Ishikawa (cell line): ENCODE data around the gene NLK.

Source experiments
- CEBPB ChIP-seq: IDR thresholded peaks from 2 replicates; pipeline ENCODE4 v1.6.1; 2012
- CREB1 ChIP-seq: IDR thresholded peaks from 2 replicates; pipeline ENCODE4 v1.6.1; 2012; ENCODE audit warnings: low read depth
- EGR1 ChIP-seq: IDR thresholded peaks from 2 replicates; pipeline ENCODE4 v1.6.1; 2012
- EP300 ChIP-seq: IDR thresholded peaks from 2 replicates; pipeline ENCODE4 v1.6.1; 2012; ENCODE audit warnings: borderline replicate concordance
- FOXM1 ChIP-seq: IDR thresholded peaks from 2 replicates; pipeline ENCODE4 v1.6.1; 2012; ENCODE audit warnings: low read depth, borderline replicate concordance
- NFIC ChIP-seq: IDR thresholded peaks from 2 replicates; pipeline ENCODE4 v1.6.1; 2012
- RAD21 ChIP-seq: IDR thresholded peaks from 2 replicates; pipeline ENCODE4 v1.6.1; 2012; ENCODE audit warnings: low read depth
- TAF1 ChIP-seq: IDR thresholded peaks from 2 replicates; pipeline ENCODE4 v1.6.1; 2012; ENCODE audit warnings: low read depth, mild to moderate bottlenecking
- TCF12 ChIP-seq: IDR thresholded peaks from 2 replicates; pipeline ENCODE4 v1.6.1; 2012; ENCODE audit warnings: low read depth
- TEAD4 ChIP-seq: IDR thresholded peaks from 2 replicates; pipeline ENCODE4 v1.6.1; 2012
- YY1 ChIP-seq: IDR thresholded peaks from 2 replicates; pipeline ENCODE4 v1.6.1; 2012; ENCODE audit warnings: low read depth
- ZBTB7A ChIP-seq: IDR thresholded peaks from 2 replicates; pipeline ENCODE4 v1.6.1; 2012; ENCODE audit warnings: low read depth
- TF ChIP-seq, protein P1 (sequence below): IDR thresholded peaks from 2 replicates; pipeline ENCODE4 v1.6.1; 2012
- TF ChIP-seq, protein P2 (sequence below): IDR thresholded peaks from 2 replicates; pipeline ENCODE4 v1.6.1; 2012; ENCODE audit warnings: low read depth, mild to moderate bottlenecking
- TF ChIP-seq, protein P3 (sequence below): IDR thresholded peaks from 2 replicates; pipeline ENCODE4 v1.6.1; 2012

NLK gene

DNA sequence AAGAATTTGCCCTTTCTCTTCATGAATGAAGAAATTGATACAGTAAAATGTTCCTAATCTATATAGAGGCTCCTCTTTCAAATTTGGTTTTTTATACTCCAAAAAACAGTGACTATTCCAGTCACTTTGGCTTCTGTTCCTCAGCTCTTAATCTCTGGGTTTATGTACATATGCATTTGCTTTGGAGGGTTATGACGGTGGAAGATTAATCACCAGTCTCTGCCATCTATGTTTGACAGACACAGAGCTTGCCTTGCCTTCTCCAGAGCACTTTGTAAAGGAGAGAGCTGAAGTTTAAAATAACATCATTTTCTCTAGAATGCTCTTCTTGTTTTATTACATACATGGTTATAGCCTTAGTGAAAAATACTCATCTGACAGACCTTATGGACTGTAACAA, 99.3 kb downstream of the NLK start:
- no peak for TF ChIP-seq NFIC
- no peak for TF ChIP-seq TAF1
- no peak for TF ChIP-seq CREB1
- no peak for TF ChIP-seq TCF12
- TF ChIP-seq, protein P1, sequence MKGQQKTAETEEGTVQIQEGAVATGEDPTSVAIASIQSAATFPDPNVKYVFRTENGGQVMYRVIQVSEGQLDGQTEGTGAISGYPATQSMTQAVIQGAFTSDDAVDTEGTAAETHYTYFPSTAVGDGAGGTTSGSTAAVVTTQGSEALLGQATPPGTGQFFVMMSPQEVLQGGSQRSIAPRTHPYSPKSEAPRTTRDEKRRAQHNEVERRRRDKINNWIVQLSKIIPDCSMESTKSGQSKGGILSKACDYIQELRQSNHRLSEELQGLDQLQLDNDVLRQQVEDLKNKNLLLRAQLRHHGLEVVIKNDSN: no peak
- TF ChIP-seq YY1: no peak
- TF ChIP-seq, protein P2, sequence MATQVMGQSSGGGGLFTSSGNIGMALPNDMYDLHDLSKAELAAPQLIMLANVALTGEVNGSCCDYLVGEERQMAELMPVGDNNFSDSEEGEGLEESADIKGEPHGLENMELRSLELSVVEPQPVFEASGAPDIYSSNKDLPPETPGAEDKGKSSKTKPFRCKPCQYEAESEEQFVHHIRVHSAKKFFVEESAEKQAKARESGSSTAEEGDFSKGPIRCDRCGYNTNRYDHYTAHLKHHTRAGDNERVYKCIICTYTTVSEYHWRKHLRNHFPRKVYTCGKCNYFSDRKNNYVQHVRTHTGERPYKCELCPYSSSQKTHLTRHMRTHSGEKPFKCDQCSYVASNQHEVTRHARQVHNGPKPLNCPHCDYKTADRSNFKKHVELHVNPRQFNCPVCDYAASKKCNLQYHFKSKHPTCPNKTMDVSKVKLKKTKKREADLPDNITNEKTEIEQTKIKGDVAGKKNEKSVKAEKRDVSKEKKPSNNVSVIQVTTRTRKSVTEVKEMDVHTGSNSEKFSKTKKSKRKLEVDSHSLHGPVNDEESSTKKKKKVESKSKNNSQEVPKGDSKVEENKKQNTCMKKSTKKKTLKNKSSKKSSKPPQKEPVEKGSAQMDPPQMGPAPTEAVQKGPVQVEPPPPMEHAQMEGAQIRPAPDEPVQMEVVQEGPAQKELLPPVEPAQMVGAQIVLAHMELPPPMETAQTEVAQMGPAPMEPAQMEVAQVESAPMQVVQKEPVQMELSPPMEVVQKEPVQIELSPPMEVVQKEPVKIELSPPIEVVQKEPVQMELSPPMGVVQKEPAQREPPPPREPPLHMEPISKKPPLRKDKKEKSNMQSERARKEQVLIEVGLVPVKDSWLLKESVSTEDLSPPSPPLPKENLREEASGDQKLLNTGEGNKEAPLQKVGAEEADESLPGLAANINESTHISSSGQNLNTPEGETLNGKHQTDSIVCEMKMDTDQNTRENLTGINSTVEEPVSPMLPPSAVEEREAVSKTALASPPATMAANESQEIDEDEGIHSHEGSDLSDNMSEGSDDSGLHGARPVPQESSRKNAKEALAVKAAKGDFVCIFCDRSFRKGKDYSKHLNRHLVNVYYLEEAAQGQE: no peak
- no peak for TF ChIP-seq RAD21
- TF ChIP-seq EP300: no peak
- no peak for TF ChIP-seq TEAD4
- TF ChIP-seq, protein P3, sequence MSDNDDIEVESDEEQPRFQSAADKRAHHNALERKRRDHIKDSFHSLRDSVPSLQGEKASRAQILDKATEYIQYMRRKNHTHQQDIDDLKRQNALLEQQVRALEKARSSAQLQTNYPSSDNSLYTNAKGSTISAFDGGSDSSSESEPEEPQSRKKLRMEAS: no peak
- TF ChIP-seq CEBPB: no peak
- no peak for TF ChIP-seq EGR1
- no peak for TF ChIP-seq ZBTB7A
- no peak for TF ChIP-seq FOXM1

GRCh38 chr17:28142305-28142704, 99.8 kb downstream of the NLK start:
- TF ChIP-seq FOXM1 (no peak), NFIC (no peak), ZBTB7A (no peak), CEBPB (no peak), TAF1 (no peak), EGR1 (no peak), CREB1 (no peak), RAD21 (no peak), TEAD4 (no peak)
- TF ChIP-seq, protein P1: no peak

DNA sequence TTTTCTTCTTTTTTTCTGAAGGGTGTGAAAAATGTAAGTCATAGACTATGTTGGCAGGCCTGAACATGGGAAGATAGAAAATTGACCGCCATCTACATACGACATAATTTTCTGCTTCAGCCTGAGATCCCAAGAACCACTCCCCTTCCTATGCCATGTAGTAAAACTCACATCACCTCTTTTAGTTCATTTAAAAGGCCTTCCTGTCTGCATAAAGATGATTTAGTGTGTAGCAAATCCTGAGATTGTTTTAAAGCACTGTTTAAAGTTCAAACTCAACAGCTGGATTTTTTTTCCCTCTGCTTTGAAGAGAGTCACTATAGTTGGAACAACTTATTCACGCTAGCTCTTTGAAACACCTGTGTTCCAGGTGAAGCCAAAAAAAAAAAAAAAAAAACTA, 101.5 kb downstream of the NLK start:
- TF ChIP-seq ZBTB7A (no peak), EP300 (no peak), RAD21 (no peak), NFIC (no peak), CEBPB (no peak), FOXM1 (no peak), TCF12 (no peak), CREB1 (no peak), TAF1 (no peak), EGR1 (no peak), TEAD4 (no peak), YY1 (no peak)
- TF ChIP-seq, protein P2: no peak
- TF ChIP-seq, protein P3: no peak
- TF ChIP-seq, protein P1: no peak

- TF ChIP-seq CREB1 (no peak), EGR1 (no peak), TCF12 (no peak), ZBTB7A (no peak), EP300 (no peak), TAF1 (no peak), FOXM1 (no peak)
- TF ChIP-seq, protein P1: no peak
- TF ChIP-seq, protein P3: no peak
- TF ChIP-seq, protein P2: no peak
Observed at GRCh38 chr17:28145348-28145747, 102.9 kb downstream of the NLK start.
